ENCODE results near the gene MXD4. TPM values are rescaled to one million over a fixed set of nuclear protein-coding genes. Genes with fewer than 3 reads are reported as not detected.
A peak's percentile ranks its signal among the peaks of the same experiment; 100 is the strongest.

MXD4 gene
- total and polyA plus RNA-seq, 11 donors, result 27.5 to 76.6 (median 35.7) TPM

GRCh38 chr4:2299794-2300193, 37.9 kb upstream of the MXD4 start:
- no peak overlapping the region for H3K4me3 ChIP-seq
- H3K36me3 ChIP-seq, result peaks cover 0 to under 1% (median 0%) of the 10 kb centered on the region in 9 donors
- H3K27ac ChIP-seq, result no peak overlapping the region
- ATAC-seq (no peak), DNase-seq (no peak)
- H3K9me3 ChIP-seq, result peaks cover 0 to 7% (median 0%) of the 10 kb centered on the region in 12 donors
- no peak for TF ChIP-seq CTCF (IDR thresholded peaks at IDR 0.05)
- peaks cover 0 to 12% (median 0%) of the 10 kb centered on the region in 12 donors for H3K4me1 ChIP-seq
- no peaks in the 10 kb centered on the region for H3K27me3 ChIP-seq
- intact Hi-C loops (cut with DNase I), result no loop called here
- WGBS, 4 donors, result 96 to 100% (median 98%) methylated on average over 2 of the region's 2 CpGs

- DNase-seq (peak in 2 of 5 donors; percentile 24 to 47), ATAC-seq (no peak)
- H3K4me3 ChIP-seq, result no peak overlapping the region
- TF ChIP-seq CTCF (IDR thresholded peaks at IDR 0.05) (no peak), POLR2A (IDR thresholded peaks at IDR 0.05) (no peak)
- H3K36me3 ChIP-seq, result no peaks in the 10 kb centered on the region
- intact Hi-C loops (cut with DNase I), result no loop called here
- peaks cover 0 to 12% (median 0%) of the 10 kb centered on the region in 12 donors for H3K4me1 ChIP-seq
- H3K27ac ChIP-seq, result no peak overlapping the region
- H3K27me3 ChIP-seq, result no peaks in the 10 kb centered on the region
- WGBS, 4 donors, result 84 to 90% (median 88%) methylated on average over 14 to 23 of the region's 23 CpGs
- peaks cover 0 to 12% (median 0%) of the 10 kb centered on the region in 12 donors for H3K9me3 ChIP-seq
Measured at GRCh38 chr4:2298532-2298991, 36.7 kb upstream of the MXD4 start.

- Histone ChIP-seq H3K9me3 (peaks cover 0 to 12% (median 0%) of the 10 kb centered on the region in 12 donors), H3K27me3 (no peaks in the 10 kb centered on the region), H3K4me3 (no peak overlapping the region), H3K4me1 (peaks cover 0 to 12% (median 0%) of the 10 kb centered on the region in 12 donors), H3K27ac (no peak overlapping the region), H3K36me3 (no peaks in the 10 kb centered on the region)
- TF ChIP-seq CTCF (IDR thresholded peaks at IDR 0.05) (no peak), POLR2A (IDR thresholded peaks at IDR 0.05) (no peak)
- ATAC-seq, result no peak
- 86 to 92% (median 89%) methylated on average over 38 to 40 of the region's 40 CpGs for WGBS, 4 donors
- intact Hi-C loops (cut with DNase I), result no loop called here
- DNase-seq, result peak in 1 of 5 donors; percentile 17
Measured at GRCh38 chr4:2297606-2298531, 36.0 kb upstream of the MXD4 start.

Data from heart left ventricle (tissue), 16 donors.